ENCODE data around the gene CIDEC.
"Not testable (repeated sequence)": the region's sequence is repeated elsewhere in the genome, so short reads cannot be mapped to it uniquely, and the experiment has no call there.

Gene CIDEC

GRCh38 chr3:9900965-9901415 lies 20.9 kb upstream of the CIDEC start:
- H3K4me1 ChIP-seq (ENCODE audit: control insufficient read depth, insufficient read depth, low read length), result peaks cover 17% of the 10 kb centered on the region
- not testable (repeated sequence) for H3K27me3 ChIP-seq (ENCODE audit: control insufficient read depth, insufficient read depth, low read length); H3K9me3 ChIP-seq (ENCODE audit: control insufficient read depth, insufficient read depth, low read depth, low read length); H3K9ac ChIP-seq (ENCODE audit: low read length); H3K4me3 ChIP-seq (ENCODE audit: low read depth, low read length); H3K36me3 ChIP-seq (ENCODE audit: control insufficient read depth, insufficient read depth, low read length); H3K27ac ChIP-seq (ENCODE audit: low read depth, low read length)

- Histone ChIP-seq H3K9ac (ENCODE audit: low read length) (no peak overlapping the region), H3K9me3 (ENCODE audit: control insufficient read depth, insufficient read depth, low read depth, low read length) (no peaks in the 10 kb centered on the region), H3K36me3 (ENCODE audit: control insufficient read depth, insufficient read depth, low read length) (no peaks in the 10 kb centered on the region), H3K27ac (ENCODE audit: low read depth, low read length) (no peak overlapping the region), H3K27me3 (ENCODE audit: control insufficient read depth, insufficient read depth, low read length) (no peaks in the 10 kb centered on the region), H3K4me1 (ENCODE audit: control insufficient read depth, insufficient read depth, low read length) (peaks cover 17% of the 10 kb centered on the region), H3K4me3 (ENCODE audit: low read depth, low read length) (no peak overlapping the region)
These were observed 19.3 kb upstream of the CIDEC start for GRCh38 chr3:9899289-9899791.

GRCh38 chr3:9898467-9899241 lies 18.6 kb upstream of the CIDEC start:
- no peak overlapping the region for H3K27ac ChIP-seq (ENCODE audit: low read depth, low read length)
- H3K4me3 ChIP-seq (ENCODE audit: low read depth, low read length), result no peak overlapping the region
- peaks cover 17% of the 10 kb centered on the region for H3K4me1 ChIP-seq (ENCODE audit: control insufficient read depth, insufficient read depth, low read length)
- no peak overlapping the region for H3K9ac ChIP-seq (ENCODE audit: low read length)
- H3K36me3 ChIP-seq (ENCODE audit: control insufficient read depth, insufficient read depth, low read length), result peaks cover 6% of the 10 kb centered on the region
- no peaks in the 10 kb centered on the region for H3K9me3 ChIP-seq (ENCODE audit: control insufficient read depth, insufficient read depth, low read depth, low read length)
- H3K27me3 ChIP-seq (ENCODE audit: control insufficient read depth, insufficient read depth, low read length), result no peaks in the 10 kb centered on the region

- Histone ChIP-seq H3K9ac (ENCODE audit: low read length) (no peak overlapping the region), H3K27ac (ENCODE audit: low read depth, low read length) (no peak overlapping the region), H3K9me3 (ENCODE audit: control insufficient read depth, insufficient read depth, low read depth, low read length) (no peaks in the 10 kb centered on the region)
These were observed 17.6 kb upstream of the CIDEC start for GRCh38 chr3:9897408-9898372.

DNA sequence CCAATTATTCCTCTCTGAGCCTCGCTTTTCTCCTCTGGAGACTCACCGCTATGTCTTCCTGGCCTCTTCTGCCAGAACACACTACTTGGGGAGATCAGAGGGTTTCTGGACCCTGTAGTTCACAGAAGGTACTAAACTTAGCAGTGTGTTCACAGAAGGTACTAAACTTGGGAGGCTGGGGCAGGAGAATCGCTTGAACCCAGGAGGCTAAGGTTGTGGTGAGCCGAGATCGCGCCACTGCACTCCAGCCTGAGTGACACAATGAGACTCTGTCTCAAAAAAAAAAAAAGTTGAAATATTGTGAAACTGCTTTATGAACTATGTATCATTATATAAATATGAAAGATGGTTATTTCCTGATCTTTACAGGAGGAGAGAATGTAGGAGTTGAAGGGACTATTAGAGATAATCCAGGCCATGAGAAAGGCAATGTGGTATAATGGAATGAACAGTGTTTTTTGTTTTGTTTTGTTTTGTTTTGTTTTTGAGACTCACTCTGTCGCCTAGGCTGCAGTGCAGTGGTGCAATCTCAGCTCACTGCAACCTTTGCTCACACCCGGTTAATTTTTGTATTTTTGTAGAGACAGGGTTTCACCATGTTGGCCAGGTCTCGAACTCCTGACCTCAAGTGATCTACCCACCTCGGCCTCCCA lies 16.8 kb upstream of the CIDEC start:
- H3K27ac ChIP-seq (ENCODE audit: low read depth, low read length); H3K9me3 ChIP-seq (ENCODE audit: control insufficient read depth, insufficient read depth, low read depth, low read length); H3K27me3 ChIP-seq (ENCODE audit: control insufficient read depth, insufficient read depth, low read length); H3K4me1 ChIP-seq (ENCODE audit: control insufficient read depth, insufficient read depth, low read length); H3K9ac ChIP-seq (ENCODE audit: low read length); H3K4me3 ChIP-seq (ENCODE audit: low read depth, low read length): not testable (repeated sequence)
- peaks cover 21% of the 10 kb centered on the region for H3K36me3 ChIP-seq (ENCODE audit: control insufficient read depth, insufficient read depth, low read length)

More at GRCh38 chr3:9897408-9898372, 17.6 kb upstream of the CIDEC start:
- Histone ChIP-seq H3K4me1 (ENCODE audit: control insufficient read depth, insufficient read depth, low read length) (peaks cover 9% of the 10 kb centered on the region), H3K27me3 (ENCODE audit: control insufficient read depth, insufficient read depth, low read length) (no peaks in the 10 kb centered on the region), H3K4me3 (ENCODE audit: low read depth, low read length) (no peak overlapping the region), H3K36me3 (ENCODE audit: control insufficient read depth, insufficient read depth, low read length) (peaks cover 15% of the 10 kb centered on the region)

DNA sequence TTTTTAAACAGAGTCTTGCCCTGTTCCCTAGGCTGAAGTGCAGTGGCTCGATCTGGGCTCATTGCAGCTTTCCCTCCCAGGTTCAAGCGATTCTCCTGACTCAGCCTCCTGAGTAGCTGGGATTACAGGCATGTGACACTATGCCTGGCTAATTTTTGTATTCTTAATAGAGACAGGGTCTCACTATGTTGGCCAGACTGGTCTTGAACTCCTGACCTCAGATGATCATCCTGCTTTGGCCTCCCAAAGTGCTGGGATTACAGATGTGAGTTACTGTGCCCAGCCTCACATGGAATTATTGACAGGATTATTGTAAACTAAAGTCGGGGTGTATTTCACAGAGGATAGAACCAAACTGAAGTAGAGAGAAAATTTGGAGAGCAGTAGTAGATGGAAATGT lies 15.7 kb upstream of the CIDEC start:
- peaks cover 21% of the 10 kb centered on the region for H3K36me3 ChIP-seq (ENCODE audit: control insufficient read depth, insufficient read depth, low read length)
- H3K27ac ChIP-seq (ENCODE audit: low read depth, low read length); H3K27me3 ChIP-seq (ENCODE audit: control insufficient read depth, insufficient read depth, low read length); H3K9ac ChIP-seq (ENCODE audit: low read length); H3K4me3 ChIP-seq (ENCODE audit: low read depth, low read length); H3K9me3 ChIP-seq (ENCODE audit: control insufficient read depth, insufficient read depth, low read depth, low read length); H3K4me1 ChIP-seq (ENCODE audit: control insufficient read depth, insufficient read depth, low read length): not testable (repeated sequence)

DNA sequence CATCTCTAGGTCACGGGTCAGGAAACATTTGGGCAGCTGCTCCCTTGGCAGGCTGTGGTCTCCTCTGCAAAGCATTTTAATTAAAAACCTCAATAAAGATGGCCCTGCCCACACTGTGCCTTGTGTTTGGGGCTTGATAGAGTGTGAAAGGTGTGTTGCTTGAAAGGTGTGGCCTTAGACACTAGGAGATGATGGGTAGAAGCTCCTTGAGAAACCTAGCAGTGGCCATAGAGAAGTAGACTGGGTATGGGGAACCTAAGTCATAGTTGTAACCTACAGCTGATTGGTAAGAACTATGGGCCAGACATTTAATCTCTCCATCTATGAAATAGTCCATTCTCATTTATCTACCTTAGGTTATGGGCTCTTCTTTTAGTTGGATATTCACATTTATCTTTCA lies 13.7 kb upstream of the CIDEC start:
- no peak overlapping the region for H3K27ac ChIP-seq (ENCODE audit: low read depth, low read length)

GRCh38 chr3:9891072-9891622 lies 11.1 kb upstream of the CIDEC start:
- Histone ChIP-seq H3K4me3 (ENCODE audit: low read depth, low read length) (peak overlapping the region; percentile 95), H3K27ac (ENCODE audit: low read depth, low read length) (peak overlapping the region; percentile 94), H3K4me1 (ENCODE audit: control insufficient read depth, insufficient read depth, low read length) (no peaks in the 10 kb centered on the region), H3K27me3 (ENCODE audit: control insufficient read depth, insufficient read depth, low read length) (no peaks in the 10 kb centered on the region), H3K36me3 (ENCODE audit: control insufficient read depth, insufficient read depth, low read length) (peaks cover 21% of the 10 kb centered on the region), H3K9me3 (ENCODE audit: control insufficient read depth, insufficient read depth, low read depth, low read length) (no peaks in the 10 kb centered on the region), H3K9ac (ENCODE audit: low read length) (peak overlapping the region; percentile 95)

More for the DNA sequence above, 13.7 kb upstream of the CIDEC start:
- Histone ChIP-seq H3K9me3 (ENCODE audit: control insufficient read depth, insufficient read depth, low read depth, low read length) (no peaks in the 10 kb centered on the region), H3K27me3 (ENCODE audit: control insufficient read depth, insufficient read depth, low read length) (no peaks in the 10 kb centered on the region), H3K36me3 (ENCODE audit: control insufficient read depth, insufficient read depth, low read length) (peaks cover 21% of the 10 kb centered on the region), H3K9ac (ENCODE audit: low read length) (no peak overlapping the region), H3K4me1 (ENCODE audit: control insufficient read depth, insufficient read depth, low read length) (no peaks in the 10 kb centered on the region), H3K4me3 (ENCODE audit: low read depth, low read length) (no peak overlapping the region)

DNA sequence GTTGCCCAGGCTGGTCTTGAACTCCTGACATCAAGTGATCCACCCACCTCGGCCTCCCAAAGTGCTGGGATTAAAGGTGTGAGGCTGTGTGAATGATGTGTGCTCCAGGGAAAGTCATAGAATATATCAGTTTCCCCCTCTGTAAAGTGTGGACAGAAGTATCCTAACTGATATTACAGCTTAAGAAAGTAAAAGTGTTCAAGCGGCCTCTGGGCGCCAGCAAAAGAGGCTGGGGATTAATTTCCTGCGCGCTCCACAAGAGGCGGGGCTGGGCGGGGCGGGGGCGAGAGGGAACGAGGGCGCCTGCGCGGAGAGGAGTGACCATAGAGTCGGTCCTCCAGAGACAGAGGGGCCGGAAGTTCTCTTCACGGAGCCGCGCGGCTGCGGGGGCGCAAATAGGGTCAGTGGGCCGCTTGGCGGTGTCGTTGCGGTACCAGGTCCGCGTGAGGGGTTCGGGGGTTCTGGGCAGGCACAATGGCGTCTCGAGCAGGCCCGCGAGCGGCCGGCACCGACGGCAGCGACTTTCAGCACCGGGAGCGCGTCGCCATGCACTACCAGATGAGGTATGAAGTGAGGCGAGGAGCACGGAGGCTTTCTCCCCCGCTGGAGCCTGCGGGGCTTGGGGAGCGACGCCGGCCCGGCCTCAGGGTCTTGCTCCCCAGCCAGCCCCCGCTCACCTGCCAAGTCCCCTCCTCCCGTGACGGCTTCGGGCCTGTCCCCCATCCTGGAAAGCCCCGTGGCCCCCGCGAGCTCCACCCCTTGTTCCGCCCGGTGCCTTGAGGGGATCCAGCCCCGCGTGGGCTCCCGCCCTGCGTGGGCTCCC lies 10.4 kb upstream of the CIDEC start, which contains the start of gene JAGN1:
Gene JAGN1, plus strand, starts transcription at position 362 of the 823 bp plus-strand sequence. Its CDS starts 113 bp downstream, at position 475.
- no peaks in the 10 kb centered on the region for H3K9me3 ChIP-seq (ENCODE audit: control insufficient read depth, insufficient read depth, low read depth, low read length)
- H3K9ac ChIP-seq (ENCODE audit: low read length), result peak within 1 kb of the TSS; percentile 95
- H3K27ac ChIP-seq (ENCODE audit: low read depth, low read length), result peak within 1 kb of the TSS; percentile 94
- H3K4me3 ChIP-seq (ENCODE audit: low read depth, low read length), result peak within 1 kb of the TSS; percentile 95
- H3K27me3 ChIP-seq (ENCODE audit: control insufficient read depth, insufficient read depth, low read length), result no peaks in the 10 kb centered on the region
- peaks cover 21% of the 10 kb centered on the region for H3K36me3 ChIP-seq (ENCODE audit: control insufficient read depth, insufficient read depth, low read length)
- H3K4me1 ChIP-seq (ENCODE audit: control insufficient read depth, insufficient read depth, low read length), result no peaks in the 10 kb centered on the region

DNA sequence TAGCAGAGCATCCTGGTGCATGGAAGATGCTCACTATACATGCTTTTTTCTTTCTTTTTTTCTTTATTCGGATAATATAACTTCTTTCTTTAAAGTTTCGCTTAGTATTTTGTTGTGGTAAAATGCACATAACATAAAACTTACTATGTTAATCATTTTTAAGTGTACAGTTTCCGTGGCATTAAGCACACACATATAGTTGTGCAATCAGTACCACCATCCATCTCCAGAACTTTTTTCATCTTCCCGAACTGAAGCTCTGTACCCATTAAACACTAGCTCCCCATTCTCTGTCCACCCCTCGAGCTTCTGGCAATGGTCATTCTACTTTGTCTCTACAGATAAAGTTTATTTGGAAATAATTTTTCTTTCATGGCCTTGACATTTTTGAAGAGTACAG lies 9.4 kb upstream of the CIDEC start:
- Histone ChIP-seq H3K9ac (ENCODE audit: low read length) (no peak overlapping the region), H3K27me3 (ENCODE audit: control insufficient read depth, insufficient read depth, low read length) (no peaks in the 10 kb centered on the region), H3K36me3 (ENCODE audit: control insufficient read depth, insufficient read depth, low read length) (peaks cover 21% of the 10 kb centered on the region), H3K27ac (ENCODE audit: low read depth, low read length) (no peak overlapping the region), H3K9me3 (ENCODE audit: control insufficient read depth, insufficient read depth, low read depth, low read length) (no peaks in the 10 kb centered on the region), H3K4me3 (ENCODE audit: low read depth, low read length) (no peak overlapping the region), H3K4me1 (ENCODE audit: control insufficient read depth, insufficient read depth, low read length) (peaks cover under 1% of the 10 kb centered on the region; the same call in 1 of the 2 replicates)

Measured in HUES6 (cell line).